T-helper 17 cell (primary cell): Measurements from ENCODE around the gene TAX1BP1. TPM values are rescaled to one million over a fixed set of nuclear protein-coding genes. Genes with fewer than 3 reads are reported as not detected.

Experiments used
- ATAC-seq: fragments of 150-1000 bp; cut with Tn5 transposase; 2 replicates; pipeline ENCODE4 v1.10.0; 2021; ENCODE audit warnings: mild to moderate bottlenecking, moderate library complexity
- DNase-seq, 3 donors: peaks; one replicate each; pipeline versions ENCODE4 v3.0.0 to v3.0.0-alpha.2; 2020 to 2021
- H3K9me3 ChIP-seq: one replicate; pipeline ENCODE4 v1.7.0; 2013; ENCODE audit warnings: low read length, mild to moderate bottlenecking; ENCODE audit not compliant: control insufficient read depth, poor library complexity, severe bottlenecking
- H3K27ac Mint-ChIP-seq: one replicate; pipeline ENCODE4 v1.8.0; 2022; ENCODE audit warnings: mild to moderate bottlenecking, moderate library complexity, mixed read lengths
- H3K27me3 Mint-ChIP-seq: one replicate; pipeline ENCODE4 v1.8.0; 2022; ENCODE audit warnings: mixed read lengths
- H3K36me3 Mint-ChIP-seq: one replicate; pipeline ENCODE4 v1.8.0; 2022; ENCODE audit warnings: low read depth, mixed read lengths
- H3K4me1 Mint-ChIP-seq: one replicate; pipeline ENCODE4 v1.8.0; 2022; ENCODE audit warnings: mild to moderate bottlenecking, mixed read lengths
- H3K4me3 Mint-ChIP-seq: one replicate; pipeline ENCODE4 v1.8.0; 2022; ENCODE audit warnings: mild to moderate bottlenecking, moderate library complexity, mixed read lengths
- total RNA-seq, 4 donors: library from RNA in 2 of 4; stranded (reverse) in 2 of 4; gene quantifications; one replicate each; pipeline ENCODE4 v1.2.3 and lab custom pipeline; 2022 to 2026

Gene TAX1BP1
- total RNA-seq, 2 donors from 2014 or later, result 117 to 131 TPM

GRCh38 chr7:27746486-27746885, 6.5 kb downstream of the TAX1BP1 start:
- Mint-ChIP-seq H3K27ac (no peak overlapping the region), H3K36me3 (peaks cover 4% of the 10 kb centered on the region), H3K27me3 (no peaks in the 10 kb centered on the region), H3K4me3 (no peak overlapping the region), H3K4me1 (peaks cover 39% of the 10 kb centered on the region)
- H3K9me3 ChIP-seq, result no peaks in the 10 kb centered on the region
- DNase-seq (no peak), ATAC-seq (no peak)

- no peak overlapping the region for H3K4me3 Mint-ChIP-seq
- H3K9me3 ChIP-seq, result no peaks in the 10 kb centered on the region
- peaks cover 9% of the 10 kb centered on the region for H3K36me3 Mint-ChIP-seq
- peaks cover 41% of the 10 kb centered on the region for H3K4me1 Mint-ChIP-seq
- H3K27me3 Mint-ChIP-seq, result no peaks in the 10 kb centered on the region
- no peak for ATAC-seq
- DNase-seq, result no peak
- no peak overlapping the region for H3K27ac Mint-ChIP-seq
Measured at GRCh38 chr7:27746978-27747377, 7.0 kb downstream of the TAX1BP1 start.

- Mint-ChIP-seq H3K4me1 (peaks cover 41% of the 10 kb centered on the region), H3K4me3 (no peak overlapping the region), H3K36me3 (peaks cover 14% of the 10 kb centered on the region), H3K27me3 (no peaks in the 10 kb centered on the region), H3K27ac (no peak overlapping the region)
- DNase-seq (no peak), ATAC-seq (no peak)
- H3K9me3 ChIP-seq, result no peaks in the 10 kb centered on the region
Measured at GRCh38 chr7:27747589-27748368, 7.8 kb downstream of the TAX1BP1 start.

- Mint-ChIP-seq H3K27ac (peak overlapping the region; percentile 37), H3K4me1 (peaks cover 39% of the 10 kb centered on the region)
Measured at GRCh38 chr7:27750316-27750715, 10.4 kb downstream of the TAX1BP1 start.

DNA sequence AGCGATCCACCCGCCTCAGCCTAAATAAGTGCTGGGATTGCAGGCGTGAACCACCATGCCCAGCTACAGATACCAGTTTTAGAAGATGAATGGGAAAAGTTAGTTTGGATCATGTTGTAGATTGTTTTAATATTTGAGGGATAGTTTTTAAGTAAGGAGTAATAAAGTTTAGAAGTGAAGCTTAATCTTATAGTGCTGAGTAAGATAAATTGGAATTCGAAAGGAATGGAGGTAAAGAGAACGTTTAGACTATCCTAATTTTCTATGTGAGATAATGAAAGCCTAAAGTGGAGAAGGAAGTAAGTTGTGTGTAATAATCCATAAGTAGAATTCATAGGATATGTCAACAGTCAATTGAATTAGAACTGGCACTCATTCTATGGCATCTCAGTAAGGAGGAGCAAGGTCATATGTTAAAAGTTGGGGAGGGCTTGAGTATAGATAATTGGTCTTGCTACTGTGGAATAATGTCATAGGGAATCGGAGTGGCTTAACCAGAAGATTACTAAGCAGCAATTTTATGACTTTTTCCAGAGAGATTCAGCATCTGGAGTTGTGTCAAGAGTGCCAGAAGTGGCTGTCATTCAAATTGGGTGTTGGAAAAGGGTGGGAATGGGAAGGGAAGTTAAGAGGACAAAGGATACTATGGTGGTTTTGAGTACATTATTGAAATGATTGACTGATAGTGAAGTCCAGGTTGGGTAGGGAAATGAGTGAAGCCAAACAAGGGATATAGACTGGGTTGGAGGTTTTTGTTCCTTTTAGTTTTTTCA, 12.1 kb downstream of the TAX1BP1 start:
- ATAC-seq (no peak), DNase-seq (no peak)
- H3K9me3 ChIP-seq, result no peaks in the 10 kb centered on the region
- no peak overlapping the region for H3K4me3 Mint-ChIP-seq
- H3K36me3 Mint-ChIP-seq, result peaks cover 20% of the 10 kb centered on the region
- peaks cover 42% of the 10 kb centered on the region for H3K4me1 Mint-ChIP-seq
- no peak overlapping the region for H3K27ac Mint-ChIP-seq
- H3K27me3 Mint-ChIP-seq, result no peaks in the 10 kb centered on the region

More at GRCh38 chr7:27750316-27750715, 10.4 kb downstream of the TAX1BP1 start:
- H3K36me3 Mint-ChIP-seq, result peaks cover 16% of the 10 kb centered on the region
- H3K27me3 Mint-ChIP-seq, result no peaks in the 10 kb centered on the region
- no peak overlapping the region for H3K4me3 Mint-ChIP-seq
- no peaks in the 10 kb centered on the region for H3K9me3 ChIP-seq
- ATAC-seq (no peak), DNase-seq (no peak)

- Mint-ChIP-seq H3K4me1 (peaks cover 41% of the 10 kb centered on the region), H3K36me3 (peaks cover 22% of the 10 kb centered on the region)
- DNase-seq, result no peak
Measured at GRCh38 chr7:27753863-27754262, 13.9 kb downstream of the TAX1BP1 start.

DNA sequence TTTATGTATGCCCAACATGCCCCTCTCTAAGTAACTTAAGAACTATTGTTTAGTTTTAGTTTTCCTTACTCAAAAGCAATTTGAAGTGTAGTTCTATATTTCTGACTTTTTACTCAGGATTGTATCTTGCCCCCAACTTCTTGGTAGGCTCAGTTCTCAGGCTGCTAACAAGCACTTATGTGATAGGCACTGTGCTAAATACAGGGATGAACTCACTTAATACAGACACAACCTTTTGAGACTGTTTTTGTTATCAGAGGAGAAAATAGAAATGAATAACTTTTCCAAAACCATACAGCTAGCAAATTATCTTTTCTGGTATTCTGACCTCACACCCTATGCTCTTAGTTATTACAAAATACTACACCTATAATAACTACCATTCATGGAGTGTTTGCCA, 16.3 kb downstream of the TAX1BP1 start:
- no peaks in the 10 kb centered on the region for H3K9me3 ChIP-seq
- peaks cover 33% of the 10 kb centered on the region for H3K4me1 Mint-ChIP-seq
- H3K27me3 Mint-ChIP-seq, result no peaks in the 10 kb centered on the region
- DNase-seq (no peak), ATAC-seq (no peak)
- peaks cover 19% of the 10 kb centered on the region for H3K36me3 Mint-ChIP-seq
- no peak overlapping the region for H3K4me3 Mint-ChIP-seq
- no peak overlapping the region for H3K27ac Mint-ChIP-seq

More at GRCh38 chr7:27753863-27754262, 13.9 kb downstream of the TAX1BP1 start:
- Mint-ChIP-seq H3K27ac (no peak overlapping the region), H3K27me3 (no peaks in the 10 kb centered on the region), H3K4me3 (no peak overlapping the region)
- ATAC-seq, result no peak
- no peaks in the 10 kb centered on the region for H3K9me3 ChIP-seq

DNA sequence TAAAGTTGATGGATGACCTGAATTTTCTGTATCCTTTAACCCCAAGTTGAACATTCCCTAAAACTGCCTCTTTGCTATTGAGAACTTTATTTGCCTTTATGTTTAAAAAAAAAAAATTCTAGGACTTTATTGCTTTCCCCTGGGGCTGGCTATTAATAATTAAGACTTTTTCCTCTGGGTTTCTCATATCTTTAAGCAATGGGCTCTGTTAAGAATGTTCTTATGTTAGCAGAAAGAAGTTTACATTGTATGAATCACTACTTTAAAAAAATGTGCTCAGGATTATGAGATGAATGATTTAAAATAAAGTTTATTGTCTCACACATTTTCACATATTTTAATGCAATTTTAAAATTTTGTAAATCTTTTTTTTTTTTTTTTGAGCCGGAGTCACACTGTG, 19.5 kb downstream of the TAX1BP1 start:
- H3K27me3 Mint-ChIP-seq, result no peaks in the 10 kb centered on the region
- no peak for DNase-seq
- H3K9me3 ChIP-seq, result no peaks in the 10 kb centered on the region
- no peak overlapping the region for H3K27ac Mint-ChIP-seq
- ATAC-seq, result no peak
- H3K4me1 Mint-ChIP-seq, result peaks cover 31% of the 10 kb centered on the region
- H3K4me3 Mint-ChIP-seq, result no peak overlapping the region
- peaks cover 11% of the 10 kb centered on the region for H3K36me3 Mint-ChIP-seq

DNA sequence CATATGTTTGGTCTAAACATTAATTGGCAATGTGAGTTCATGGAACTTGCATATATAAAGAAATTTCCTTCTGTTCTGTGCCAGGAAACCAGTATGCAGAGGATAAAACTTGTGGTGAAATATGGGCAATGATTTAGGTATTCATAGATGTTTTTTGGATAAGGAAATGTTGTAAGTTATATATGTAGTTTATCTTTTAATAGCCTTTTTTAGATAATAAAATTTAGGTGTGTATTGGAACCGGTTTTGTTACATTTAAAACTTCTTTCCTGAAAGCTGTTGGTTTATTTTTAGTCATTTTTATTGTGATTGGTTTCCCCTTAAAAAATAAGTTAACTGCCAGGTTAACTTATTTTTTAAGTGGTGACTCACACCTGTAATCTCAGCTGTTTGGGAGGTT, 22.1 kb downstream of the TAX1BP1 start:
- no peak for DNase-seq
- Mint-ChIP-seq H3K36me3 (peaks cover 7% of the 10 kb centered on the region), H3K4me1 (peaks cover 25% of the 10 kb centered on the region), H3K4me3 (no peak overlapping the region), H3K27ac (no peak overlapping the region), H3K27me3 (no peaks in the 10 kb centered on the region)
- no peak for ATAC-seq
- no peaks in the 10 kb centered on the region for H3K9me3 ChIP-seq

DNA sequence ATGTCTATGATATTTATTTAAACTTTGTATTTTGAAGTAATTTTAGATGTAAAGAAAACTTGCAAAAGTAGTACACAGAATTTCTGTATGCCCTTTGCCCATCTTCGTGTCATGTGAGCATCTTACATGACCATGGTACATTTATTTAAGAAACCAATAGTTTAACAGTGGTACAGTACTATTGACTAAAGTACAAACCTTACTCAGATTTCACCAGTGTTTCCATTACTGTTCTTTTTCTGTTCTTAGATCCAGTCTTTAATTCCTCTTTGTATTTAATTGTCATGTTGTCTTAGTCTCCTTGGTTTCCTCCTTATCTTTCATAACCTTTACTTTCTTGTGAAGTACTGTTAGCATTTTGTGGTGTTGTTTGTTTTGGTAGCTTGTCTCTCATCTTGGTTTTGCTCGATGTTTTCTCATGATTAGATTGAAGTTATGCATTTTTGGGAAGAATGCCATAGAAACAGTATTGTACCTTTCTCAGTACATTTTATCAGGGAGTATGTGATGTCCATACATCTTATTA, 24.1 kb downstream of the TAX1BP1 start:
- Mint-ChIP-seq H3K4me1 (peaks cover 20% of the 10 kb centered on the region), H3K27me3 (no peaks in the 10 kb centered on the region), H3K36me3 (peaks cover 5% of the 10 kb centered on the region), H3K4me3 (no peak overlapping the region), H3K27ac (peak overlapping the region; percentile 66)
- DNase-seq, result no peak
- no peak for ATAC-seq
- H3K9me3 ChIP-seq, result no peaks in the 10 kb centered on the region

GRCh38 chr7:27765841-27766240, 25.9 kb downstream of the TAX1BP1 start:
- ATAC-seq, result no peak
- no peak for DNase-seq

DNA sequence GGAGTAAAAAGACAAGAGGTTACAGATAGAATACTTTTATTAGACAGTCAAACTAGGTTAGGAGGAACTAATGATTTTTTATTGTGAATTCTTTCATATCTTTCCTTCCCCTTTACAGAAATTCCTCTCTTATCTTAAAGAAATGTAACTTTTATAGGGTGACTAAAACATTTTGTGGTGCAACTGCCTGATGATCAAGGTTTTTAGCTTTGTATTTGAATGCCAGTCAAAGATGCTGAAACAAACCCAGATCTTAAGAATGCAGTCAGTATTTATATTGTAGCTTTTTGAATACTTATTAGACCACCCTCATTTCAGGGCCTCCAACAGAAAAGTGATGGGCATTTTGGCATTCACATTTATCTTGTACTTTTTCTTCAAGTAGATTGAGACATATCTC, 27.4 kb downstream of the TAX1BP1 start:
- no peak for DNase-seq
- peaks cover 17% of the 10 kb centered on the region for H3K4me1 Mint-ChIP-seq
- H3K4me3 Mint-ChIP-seq, result no peak overlapping the region
- no peak for ATAC-seq
- H3K27me3 Mint-ChIP-seq, result no peaks in the 10 kb centered on the region
- peaks cover 7% of the 10 kb centered on the region for H3K36me3 Mint-ChIP-seq
- no peaks in the 10 kb centered on the region for H3K9me3 ChIP-seq
- peak overlapping the region; percentile 3 for H3K27ac Mint-ChIP-seq

More at GRCh38 chr7:27765841-27766240, 25.9 kb downstream of the TAX1BP1 start:
- Mint-ChIP-seq H3K27ac (no peak overlapping the region), H3K4me3 (no peak overlapping the region), H3K36me3 (peaks cover 5% of the 10 kb centered on the region), H3K4me1 (peaks cover 20% of the 10 kb centered on the region), H3K27me3 (no peaks in the 10 kb centered on the region)
- no peaks in the 10 kb centered on the region for H3K9me3 ChIP-seq

DNA sequence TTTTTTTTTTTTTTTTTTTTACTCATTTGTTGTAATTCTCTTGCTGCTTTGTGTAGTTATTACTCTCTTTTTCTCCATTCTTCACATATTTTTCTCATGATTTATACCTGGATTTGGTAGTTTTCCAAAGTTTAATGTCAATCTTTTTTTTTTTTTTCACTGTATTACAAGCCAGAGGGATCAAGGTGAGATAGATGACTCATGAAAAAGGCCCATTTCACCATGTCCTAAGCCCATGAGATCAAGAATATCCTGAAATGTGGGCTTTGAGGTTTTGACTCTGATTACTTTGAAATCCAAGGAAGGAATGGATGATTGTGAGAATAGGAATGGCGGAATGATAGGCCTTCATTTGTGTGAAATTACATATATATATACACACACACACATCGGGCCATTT, 31.1 kb downstream of the TAX1BP1 start:
- DNase-seq, result no peak
- H3K4me1 Mint-ChIP-seq, result peaks cover 15% of the 10 kb centered on the region
- peaks cover 2% of the 10 kb centered on the region for H3K36me3 Mint-ChIP-seq

More for the DNA sequence above, 31.1 kb downstream of the TAX1BP1 start:
- no peak for ATAC-seq
- Mint-ChIP-seq H3K4me3 (peak overlapping the region; percentile 26), H3K27me3 (no peaks in the 10 kb centered on the region), H3K27ac (no peak overlapping the region)
- H3K9me3 ChIP-seq, result no peaks in the 10 kb centered on the region
